Fibroblast of skin of right biceps (primary cell): Measurements from ENCODE around the gene SHTN1.

Experiments
- DNase-seq: peaks from one replicate; pipeline ENCODE4 v3.0.0-alpha.2; 2013

SHTN1 gene

GRCh38 chr10:116915340-116915739, 89.6 kb downstream of the SHTN1 start:
- no peak for DNase-seq

- DNase-seq = no peak
Observed at GRCh38 chr10:116913695-116914094, 91.3 kb downstream of the SHTN1 start.

- no peak for DNase-seq
Observed at GRCh38 chr10:116912162-116912561, 92.8 kb downstream of the SHTN1 start.

GRCh38 chr10:116910910-116911309, 94.1 kb downstream of the SHTN1 start:
- DNase-seq = no peak

GRCh38 chr10:116909307-116909706, 95.7 kb downstream of the SHTN1 start:
- DNase-seq = no peak

GRCh38 chr10:116907245-116907987, 97.6 kb downstream of the SHTN1 start:
- no peak for DNase-seq

- DNase-seq = no peak
Observed at GRCh38 chr10:116905845-116906210, 99.2 kb downstream of the SHTN1 start.

GRCh38 chr10:116899626-116900025, 105.4 kb downstream of the SHTN1 start:
- DNase-seq = no peak

GRCh38 chr10:116893686-116894037, 111.3 kb downstream of the SHTN1 start:
- DNase-seq = no peak

- no peak for DNase-seq
Observed at GRCh38 chr10:116892907-116893685, 111.9 kb downstream of the SHTN1 start.

GRCh38 chr10:116891208-116891607, 113.8 kb downstream of the SHTN1 start:
- DNase-seq = peak; percentile 91

- no peak for DNase-seq
Observed at GRCh38 chr10:116889066-116889465, 115.9 kb downstream of the SHTN1 start.

GRCh38 chr10:116888380-116889055, 116.5 kb downstream of the SHTN1 start:
- DNase-seq = peak; percentile 80

- DNase-seq = no peak
Observed at GRCh38 chr10:116886772-116887171, 118.2 kb downstream of the SHTN1 start.

- DNase-seq = no peak
Observed at GRCh38 chr10:116882639-116883038, 122.3 kb downstream of the SHTN1 start.

- DNase-seq = peak; percentile 6
Observed at GRCh38 chr10:116880716-116881482, 124.1 kb downstream of the SHTN1 start.

GRCh38 chr10:116879817-116880216, 125.2 kb downstream of the SHTN1 start:
- no peak for DNase-seq

- DNase-seq = no peak
Observed at GRCh38 chr10:116878123-116878522, 126.9 kb downstream of the SHTN1 start.

- no peak for DNase-seq
Observed at GRCh38 chr10:116877391-116877790, 127.6 kb downstream of the SHTN1 start.

- DNase-seq = no peak
Observed at GRCh38 chr10:116875897-116876296, 129.1 kb downstream of the SHTN1 start.

- no peak for DNase-seq
Observed at GRCh38 chr10:116873134-116873533, 131.9 kb downstream of the SHTN1 start.

GRCh38 chr10:116870949-116871348, 134.0 kb downstream of the SHTN1 start:
- no peak for DNase-seq

GRCh38 chr10:116868722-116869121, 136.3 kb downstream of the SHTN1 start:
- no peak for DNase-seq
